Measurements from ENCODE around the gene OR10W1. TPM values are rescaled to one million over a fixed set of nuclear protein-coding genes. Genes with fewer than 3 reads are reported as not detected.

The OR10W1 gene
- total RNA-seq: not detected in 2 replicates

DNA sequence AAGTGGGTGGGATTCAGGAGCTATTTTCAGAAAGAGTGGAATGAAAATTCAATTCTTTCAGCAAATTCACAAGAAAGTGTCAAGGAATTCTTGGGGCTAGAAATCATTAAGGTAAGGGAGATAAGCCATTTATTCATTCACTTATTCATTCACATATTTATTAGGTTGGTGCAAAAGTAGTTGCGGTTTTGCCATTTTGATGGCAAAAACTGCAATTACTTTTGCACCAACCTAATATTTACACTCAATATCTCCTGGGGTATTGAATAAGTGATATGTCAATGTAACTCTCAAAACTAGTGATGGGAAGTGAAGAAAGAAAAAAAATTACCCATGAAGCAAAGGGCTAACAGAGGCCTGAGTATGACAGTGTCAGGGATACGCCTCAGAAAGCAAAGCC lies at the start of gene OR10W1:
TSS of gene OR10W1 (minus strand) at position 119 of the 400 bp plus-strand sequence. CDS start 402 bp downstream, outside the sequence.

Other genes with a start within 250 kb of the OR10W1 start
- gene OR9Q1, start 244.4 kb downstream of the OR10W1 start, total RNA-seq: not detected in 2 replicates
- gene OR6Q1, start 237.3 kb downstream of the OR10W1 start, total RNA-seq: not detected in 2 replicates
- not detected in 2 replicates for gene OR9I1, start 142.7 kb downstream of the OR10W1 start, total RNA-seq
- gene OR9Q2, start 79.2 kb downstream of the OR10W1 start, total RNA-seq: not detected in 2 replicates
- gene OR1S2, start 64.1 kb downstream of the OR10W1 start, total RNA-seq: not detected in 2 replicates
- not detected in 2 replicates for gene OR1S1, start 55.5 kb downstream of the OR10W1 start, total RNA-seq
- gene OR10Q1, start 39.3 kb downstream of the OR10W1 start, total RNA-seq: not detected in 2 replicates
- gene OR5B17, start 90.8 kb upstream of the OR10W1 start, total RNA-seq: not detected in 2 replicates
- gene OR5B3, start 138.6 kb upstream of the OR10W1 start, total RNA-seq: not detected in 2 replicates
- gene OR5B2, start 159.9 kb upstream of the OR10W1 start, total RNA-seq: not detected in 2 replicates
- gene OR5B12, start 174.0 kb upstream of the OR10W1 start, total RNA-seq: not detected in 2 replicates
- gene OR5B21, start 239.8 kb upstream of the OR10W1 start, total RNA-seq: not detected in 2 replicates